ENCODE results near the gene LIM2. TPM values are rescaled to one million over a fixed set of nuclear protein-coding genes. Genes with fewer than 3 reads are reported as not detected.

Gene LIM2
- total and polyA plus RNA-seq, 7 donors = not detected

- H3K4me3 ChIP-seq = no peak overlapping the region
- H3K36me3 ChIP-seq (ENCODE audit: insufficient read depth in 1 of 2, low read depth in 1 of 2) = no peaks in the 10 kb centered on the region
- H3K27me3 ChIP-seq (ENCODE audit: insufficient read depth in 3 of 3, low read length in 2 of 3) = no peaks in the 10 kb centered on the region
- 72 to 73% (median 72%) methylated on average over 4 of the region's 4 CpGs for WGBS, 3 donors
- no peaks in the 10 kb centered on the region for H3K9me3 ChIP-seq
- DNase-seq (peak in 1 of 2 donors; percentile 20), ATAC-seq (no peak)
- no peak overlapping the region for H3K27ac ChIP-seq
- peaks cover 2% of the 10 kb centered on the region for H3K4me1 ChIP-seq
- no peak for TF ChIP-seq CTCF (IDR thresholded peaks at IDR 0.05)
- intact Hi-C loops (cut with DNase I) = no loop called here
Observed at GRCh38 chr19:51370230-51370629, 17.5 kb downstream of the LIM2 start.

GRCh38 chr19:51368366-51369282, 19.1 kb downstream of the LIM2 start, which contains the start of gene CLDND2:
TSS of gene CLDND2 (minus strand) at chr19:51369003. CDS start at chr19:51368577, 426 bp downstream.
- intact Hi-C loops (cut with DNase I) = no loop called here
- Histone ChIP-seq H3K27me3 (ENCODE audit: insufficient read depth in 3 of 3, low read length in 2 of 3) (no peaks in the 10 kb centered on the region), H3K9me3 (no peaks in the 10 kb centered on the region), H3K4me3 (peak within 1 kb of the TSS; percentile 78), H3K36me3 (ENCODE audit: insufficient read depth in 1 of 2, low read depth in 1 of 2) (no peaks in the 10 kb centered on the region), H3K4me1 (peaks cover 17% of the 10 kb centered on the region), H3K27ac (peak within 1 kb of the TSS; percentile 89)
- 54 to 61% (median 54%) methylated on average over 23 of the region's 23 CpGs for WGBS, 3 donors
- peak in 1 of 2 donors; percentile 47 for DNase-seq
- TF ChIP-seq CTCF (IDR thresholded peaks at IDR 0.05) = no peak
- ATAC-seq = no peak

DNA sequence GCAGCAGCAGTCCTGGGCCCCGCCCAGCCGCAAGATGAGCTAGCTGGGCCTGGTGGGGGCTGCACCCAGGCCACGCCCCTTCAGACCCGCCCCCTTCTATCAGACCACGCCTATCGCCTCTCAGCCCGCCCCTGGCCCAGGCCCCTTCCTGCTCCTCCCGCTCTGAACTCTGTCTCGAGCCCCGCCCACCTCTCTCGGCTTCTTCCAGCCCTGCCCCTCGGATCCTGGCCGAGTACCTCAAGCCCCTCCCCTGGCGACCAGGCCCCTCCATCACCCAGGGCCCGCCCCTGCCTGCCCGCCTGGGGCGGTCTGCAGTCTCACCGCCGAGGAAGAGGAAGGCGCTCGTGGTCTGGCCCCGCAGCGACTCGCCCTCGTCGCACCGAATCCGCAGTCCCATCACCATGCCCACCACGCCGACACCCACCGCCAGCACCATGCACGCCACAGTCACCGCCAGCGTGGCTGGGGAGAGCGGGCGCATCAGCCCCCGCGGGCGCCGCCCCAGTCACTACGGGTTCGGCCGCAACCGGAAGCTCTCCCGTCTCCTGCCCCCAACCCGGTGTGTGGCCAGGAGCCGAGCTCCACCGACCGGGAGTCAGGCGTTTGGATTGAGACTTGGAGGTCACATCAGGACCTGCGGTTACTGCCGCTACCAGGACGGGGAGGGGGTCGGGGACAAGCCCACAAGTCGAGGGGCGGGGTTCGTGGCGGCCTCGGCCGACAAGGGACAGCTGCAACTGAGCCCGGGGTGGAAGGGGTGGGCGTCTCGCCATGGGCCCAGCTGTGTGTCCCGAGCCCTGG, 20.0 kb downstream of the LIM2 start:
- intact Hi-C loops (cut with DNase I) = no loop called here
- Histone ChIP-seq H3K4me3 (peak overlapping the region; percentile 78), H3K27me3 (ENCODE audit: insufficient read depth in 3 of 3, low read length in 2 of 3) (no peaks in the 10 kb centered on the region), H3K9me3 (no peaks in the 10 kb centered on the region), H3K36me3 (ENCODE audit: insufficient read depth in 1 of 2, low read depth in 1 of 2) (no peaks in the 10 kb centered on the region), H3K4me1 (peaks cover 18% of the 10 kb centered on the region), H3K27ac (peak overlapping the region; percentile 89)
- DNase-seq = peak; percentile 99
- TF ChIP-seq CTCF (IDR thresholded peaks at IDR 0.05) = no peak
- peak; percentile 88 to 93 (median 90) for ATAC-seq
- 0 to 1% (median 1%) methylated on average over 59 to 64 of the region's 64 CpGs for WGBS, 3 donors

- peak in 1 of 4 donors; percentile 0 for ATAC-seq
- Histone ChIP-seq H3K27ac (peak overlapping the region; percentile 89), H3K4me1 (peaks cover 18% of the 10 kb centered on the region), H3K4me3 (peak overlapping the region; percentile 78), H3K36me3 (ENCODE audit: insufficient read depth in 1 of 2, low read depth in 1 of 2) (no peaks in the 10 kb centered on the region), H3K27me3 (ENCODE audit: insufficient read depth in 3 of 3, low read length in 2 of 3) (no peaks in the 10 kb centered on the region), H3K9me3 (no peaks in the 10 kb centered on the region)
- no peak for DNase-seq
- intact Hi-C loops (cut with DNase I) = no loop called here
- 0 to 2% (median 1%) methylated on average over 12 to 15 of the region's 15 CpGs for WGBS, 3 donors
- TF ChIP-seq CTCF (IDR thresholded peaks at IDR 0.05) = no peak
Observed at GRCh38 chr19:51367255-51367564, 20.6 kb downstream of the LIM2 start.

Data from psoas muscle (tissue), 8 donors.